PC-9 (cell line): Measurements from ENCODE around the gene AGAP2. TPM values are rescaled to one million over a fixed set of nuclear protein-coding genes. Genes with fewer than 3 reads are reported as not detected.

ENCODE experiments used
- BruUV-seq: library from RNA; stranded (reverse); fragments of 400-500 nt; replicated peaks from 2 replicates; lab custom pipeline; 2021; lab: Mats Ljungman, UMichigan
- CTCF ChIA-PET: fragments of 300-600 bp; sonication (Branson Sonifier 250); formaldehyde crosslinking; loops from one replicate; lab custom pipeline; 2022; ENCODE audit warnings: antibody characterized with exemption; lab: Charles Lee
- POLR2A ChIA-PET: fragments of 300-600 bp; sonication (Branson Sonifier 250); formaldehyde crosslinking; loops from one replicate; lab custom pipeline; 2022; ENCODE audit warnings: antibody characterized with exemption; ENCODE audit not compliant: unreplicated experiment; lab: Charles Lee
- DNase-seq, 2 experiments: peaks; one replicate each; pipeline versions ENCODE4 v3.0.0 to v3.0.0-alpha.2; 2015 to 2022; ENCODE audit warnings: mixed read lengths in 1 of 2
- H2AFZ ChIP-seq: fragments of 200-600 bp; sonication (generic); 2 replicates; pipeline ENCODE4 v1.8.1; 2017; ENCODE audit warnings: antibody characterized with exemption
- H3F3A ChIP-seq: fragments of 200-600 bp; sonication (generic); 2 replicates; pipeline ENCODE4 v1.8.1; 2017; ENCODE audit warnings: antibody characterized with exemption, mild to moderate bottlenecking, low read depth; ENCODE audit not compliant: insufficient read depth
- H3K27ac ChIP-seq: fragments of 200-600 bp; sonication (generic); 2 replicates; pipeline ENCODE4 v1.6.1; 2016; ENCODE audit warnings: mixed run types
- H3K27me3 ChIP-seq: fragments of 200-600 bp; sonication (generic); 2 replicates; pipeline ENCODE4 v1.6.1; 2016; ENCODE audit warnings: low read depth, mixed run types; ENCODE audit not compliant: insufficient read depth
- H3K36me3 ChIP-seq: fragments of 200-600 bp; sonication (generic); 2 replicates; pipeline ENCODE4 v1.6.1; 2016; ENCODE audit warnings: low read depth, mixed run types
- H3K4me1 ChIP-seq: fragments of 200-600 bp; sonication (generic); replicated peaks from 2 replicates; pipeline ENCODE4 v1.6.1; 2016; ENCODE audit warnings: mixed run types; ENCODE audit not compliant: insufficient read depth
- H3K4me2 ChIP-seq: fragments of 200-600 bp; sonication (generic); 2 replicates; pipeline ENCODE4 v1.6.1; 2017; ENCODE audit warnings: mixed run types
- H3K4me3 ChIP-seq: fragments of 200-600 bp; sonication (generic); 2 replicates; pipeline ENCODE4 v1.6.1; 2016; ENCODE audit warnings: mixed run types
- H3K79me2 ChIP-seq: fragments of 200-600 bp; sonication (generic); 2 replicates; pipeline ENCODE4 v1.6.1; 2017; ENCODE audit warnings: low read depth, mixed run types
- H3K9me2 ChIP-seq: fragments of 200-600 bp; sonication (generic); 2 replicates; pipeline ENCODE4 v1.8.1; 2017; ENCODE audit warnings: mild to moderate bottlenecking; ENCODE audit not compliant: insufficient read depth
- H3K9me3 ChIP-seq: fragments of 200-600 bp; sonication (generic); 2 replicates; pipeline ENCODE4 v1.8.1; 2016; ENCODE audit warnings: low read depth; ENCODE audit not compliant: insufficient read depth
- H4K20me1 ChIP-seq: fragments of 200-600 bp; sonication (generic); 2 replicates; pipeline ENCODE4 v1.8.1; 2017; ENCODE audit not compliant: insufficient read depth
- EZH2 ChIP-seq: fragments of 200-600 bp; sonication (generic); IDR thresholded peaks from 2 replicates; pipeline ENCODE4 v1.8.0; 2017; ENCODE audit warnings: antibody characterized with exemption, low read depth
- intact Hi-C: fragments of 100-400 bp; cut with micrococcal nuclease; formaldehyde crosslinking; loops from one replicate; pipeline ENCODE4 v1.10.0; 2022; ENCODE audit not compliant: unreplicated experiment
- total RNA-seq: library from RNA; stranded (reverse); gene quantifications from 2 replicates; pipeline ENCODE4 v1.2.3, GENCODE V29; 2021
- TF ChIP-seq, protein P1 (sequence below): fragments of 200-600 bp; sonication (generic); conservative IDR thresholded peaks from 2 replicates; pipeline ENCODE4 v1.6.1; 2017; ENCODE audit warnings: mixed run types, antibody characterized with exemption, mild to moderate bottlenecking, moderate library complexity

Gene AGAP2
- total RNA-seq, 1 experiment from 2014 or later = 0.50 TPM

GRCh38 chr12:57763881-57764661 lies 25.5 kb upstream of the AGAP2 start:
- no peaks in the 10 kb centered on the region; the same call in none of the 2 replicates for H4K20me1 ChIP-seq
- no peak for DNase-seq
- H3K79me2 ChIP-seq = no peaks in the 10 kb centered on the region
- H3K9me2 ChIP-seq = no peaks in the 10 kb centered on the region
- TF ChIP-seq, protein P1, sequence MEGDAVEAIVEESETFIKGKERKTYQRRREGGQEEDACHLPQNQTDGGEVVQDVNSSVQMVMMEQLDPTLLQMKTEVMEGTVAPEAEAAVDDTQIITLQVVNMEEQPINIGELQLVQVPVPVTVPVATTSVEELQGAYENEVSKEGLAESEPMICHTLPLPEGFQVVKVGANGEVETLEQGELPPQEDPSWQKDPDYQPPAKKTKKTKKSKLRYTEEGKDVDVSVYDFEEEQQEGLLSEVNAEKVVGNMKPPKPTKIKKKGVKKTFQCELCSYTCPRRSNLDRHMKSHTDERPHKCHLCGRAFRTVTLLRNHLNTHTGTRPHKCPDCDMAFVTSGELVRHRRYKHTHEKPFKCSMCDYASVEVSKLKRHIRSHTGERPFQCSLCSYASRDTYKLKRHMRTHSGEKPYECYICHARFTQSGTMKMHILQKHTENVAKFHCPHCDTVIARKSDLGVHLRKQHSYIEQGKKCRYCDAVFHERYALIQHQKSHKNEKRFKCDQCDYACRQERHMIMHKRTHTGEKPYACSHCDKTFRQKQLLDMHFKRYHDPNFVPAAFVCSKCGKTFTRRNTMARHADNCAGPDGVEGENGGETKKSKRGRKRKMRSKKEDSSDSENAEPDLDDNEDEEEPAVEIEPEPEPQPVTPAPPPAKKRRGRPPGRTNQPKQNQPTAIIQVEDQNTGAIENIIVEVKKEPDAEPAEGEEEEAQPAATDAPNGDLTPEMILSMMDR = no peak
- no peak for TF ChIP-seq EZH2
- POLR2A ChIA-PET = no interaction called here
- no peaks in the 10 kb centered on the region for H3K4me1 ChIP-seq
- intact Hi-C loops = no loop called here
- H2AFZ ChIP-seq = no peak overlapping the region
- H3K27me3 ChIP-seq = peaks cover 33% of the 10 kb centered on the region
- no TSS peak for BruUV-seq
- H3K36me3 ChIP-seq = no peaks in the 10 kb centered on the region
- no peak overlapping the region for H3K27ac ChIP-seq
- CTCF ChIA-PET = no interaction called here
- no peaks in the 10 kb centered on the region for H3K9me3 ChIP-seq
- H3K4me3 ChIP-seq = no peak overlapping the region
- H3K4me2 ChIP-seq = no peak overlapping the region
- peaks cover 4% of the 10 kb centered on the region; the same call in 1 of the 2 replicates for H3F3A ChIP-seq

DNA sequence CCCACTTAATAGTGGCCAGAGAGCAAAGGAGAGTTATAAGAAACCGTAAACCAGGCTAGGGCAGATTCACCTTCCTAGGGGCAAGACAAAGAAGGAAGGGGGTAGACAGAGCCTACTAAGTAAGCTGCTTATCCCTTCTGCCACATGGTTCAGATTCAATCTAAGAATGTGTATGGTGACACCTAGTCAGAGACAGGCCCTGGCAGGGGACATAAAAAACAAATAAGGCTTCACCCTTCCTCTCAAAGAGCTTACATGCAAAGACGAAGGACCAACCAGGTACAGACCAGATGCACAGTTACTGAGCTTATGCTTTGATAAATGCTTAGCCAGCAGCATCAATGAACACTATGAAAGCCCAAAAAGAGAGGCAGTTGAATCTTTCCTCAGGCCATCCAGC lies 23.9 kb upstream of the AGAP2 start:
- no peaks in the 10 kb centered on the region for H3K9me3 ChIP-seq
- no peak overlapping the region for H3K27ac ChIP-seq
- no peak overlapping the region for H3K4me3 ChIP-seq
- no peak overlapping the region for H3K4me2 ChIP-seq
- ChIA-PET POLR2A (no interaction called here), CTCF (no interaction called here)
- H3K9me2 ChIP-seq = no peaks in the 10 kb centered on the region
- no peaks in the 10 kb centered on the region for H3K36me3 ChIP-seq
- intact Hi-C loops = no loop called here
- no peaks in the 10 kb centered on the region; the same call in none of the 2 replicates for H4K20me1 ChIP-seq
- H3F3A ChIP-seq = peaks cover 2% of the 10 kb centered on the region; the same call in 1 of the 2 replicates
- no peak for DNase-seq
- H3K27me3 ChIP-seq = peaks cover 33% of the 10 kb centered on the region
- H2AFZ ChIP-seq = no peak overlapping the region
- BruUV-seq = no TSS peak
- H3K4me1 ChIP-seq = no peaks in the 10 kb centered on the region
- TF ChIP-seq, protein P1 = no peak
- no peak for TF ChIP-seq EZH2
- no peaks in the 10 kb centered on the region for H3K79me2 ChIP-seq

DNA sequence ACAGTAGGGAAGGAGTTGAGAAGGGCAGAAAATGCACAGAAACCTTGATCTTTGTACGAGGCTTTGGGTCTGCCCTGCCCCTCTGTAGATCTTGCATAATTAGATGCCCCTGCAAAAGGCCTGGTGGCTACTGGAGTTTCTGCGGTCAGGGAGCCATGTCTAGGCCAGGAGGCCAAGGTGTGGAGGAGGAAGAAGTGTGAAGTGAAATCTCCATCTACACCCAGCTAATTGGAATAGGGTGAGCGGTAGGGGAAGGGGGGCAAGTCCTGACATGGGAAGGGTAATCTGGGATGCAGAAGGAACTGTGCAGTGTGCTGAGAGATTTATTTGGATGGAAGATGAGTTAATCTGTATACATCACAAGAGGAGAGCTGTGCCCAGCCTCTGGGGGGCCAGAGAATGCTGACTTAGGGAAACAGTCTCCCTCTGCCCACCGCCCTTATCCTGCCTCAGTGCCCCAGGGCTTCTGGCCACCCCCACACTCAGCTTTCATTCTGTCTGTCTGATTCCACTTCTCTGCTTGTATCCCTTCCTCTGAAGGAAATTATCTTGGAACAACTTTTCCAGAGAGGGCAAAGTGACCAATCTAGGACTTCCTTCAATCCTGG lies 23.0 kb upstream of the AGAP2 start:
- BruUV-seq = no TSS peak
- no peaks in the 10 kb centered on the region for H3K36me3 ChIP-seq
- no peaks in the 10 kb centered on the region for H3F3A ChIP-seq
- TF ChIP-seq, protein P1 = no peak
- TF ChIP-seq EZH2 = no peak
- ChIA-PET CTCF (no interaction called here), POLR2A (no interaction called here)
- intact Hi-C loops = no loop called here
- H3K4me2 ChIP-seq = no peak overlapping the region
- no peaks in the 10 kb centered on the region for H3K4me1 ChIP-seq
- H3K27me3 ChIP-seq = peaks cover 31% of the 10 kb centered on the region
- H3K4me3 ChIP-seq = no peak overlapping the region
- no peaks in the 10 kb centered on the region; the same call in none of the 2 replicates for H4K20me1 ChIP-seq
- DNase-seq = no peak
- no peak overlapping the region for H2AFZ ChIP-seq
- no peaks in the 10 kb centered on the region for H3K9me2 ChIP-seq
- no peaks in the 10 kb centered on the region for H3K79me2 ChIP-seq
- H3K27ac ChIP-seq = no peak overlapping the region
- no peaks in the 10 kb centered on the region for H3K9me3 ChIP-seq
